Peyer's patch (tissue), 4 donors: ENCODE data around the gene COLEC12.

ENCODE experiments used
- CTCF ChIP-seq, 6 experiments: fragments of 450-650 bp in 4 of 6; fragments of 200-600 bp in 2 of 6; sonication (generic) in 1 of 6; IDR thresholded peaks; one replicate each; pipeline ENCODE4 v1.5.1; 2017 to 2019; ENCODE audit warnings: antibody characterized with exemption in 6 of 6, mild to moderate bottlenecking in 3 of 6, moderate library complexity in 1 of 6
- POLR2A ChIP-seq, 2 donors: fragments of 450-650 bp; IDR thresholded peaks; one replicate each; pipeline ENCODE4 v1.5.1; 2017; ENCODE audit warnings: antibody characterized with exemption in 2 of 2, mild to moderate bottlenecking in 2 of 2, moderate library complexity in 2 of 2

- TF ChIP-seq CTCF (IDR thresholded peaks at IDR 0.05) (no peak), POLR2A (IDR thresholded peaks at IDR 0.05) (no peak)
Observed at GRCh38 chr18:429030-429429, 71.5 kb downstream of the COLEC12 start.
